CD8-positive, alpha-beta memory T cell (primary cell): ENCODE results near the gene TTLL1. TPM values are rescaled to one million over a fixed set of nuclear protein-coding genes. Genes with fewer than 3 reads are reported as not detected.

Experiments used
- CTCF ChIA-PET: fragments of 350-600 bp; sonication (Branson Sonifier 250); formaldehyde crosslinking; loops from one replicate; lab custom pipeline; 2021; ENCODE audit warnings: antibody characterized with exemption; lab: Charles Lee
- POLR2A ChIA-PET: fragments of 350-600 bp; sonication (Branson Sonifier 250); formaldehyde crosslinking; loops from one replicate; lab custom pipeline; 2021; ENCODE audit warnings: antibody characterized with exemption; lab: Charles Lee
- DNase-seq, 5 donors: peaks; one replicate each; pipeline versions ENCODE4 v3.0.0 to v3.0.0-alpha.2; 2020 to 2022; ENCODE audit warnings: mixed read lengths in 1 of 5
- H3K27ac ChIP-seq: one replicate; pipeline ENCODE4 v1.7.0; 2013; ENCODE audit warnings: low read depth, mild to moderate bottlenecking, low read length, moderate library complexity
- H3K27me3 ChIP-seq: 2 replicates; pipeline ENCODE4 v1.7.0; 2013; ENCODE audit warnings: low read length, mild to moderate bottlenecking; ENCODE audit not compliant: insufficient read depth, poor library complexity, severe bottlenecking
- H3K36me3 ChIP-seq: 2 replicates; pipeline ENCODE4 v1.7.0; 2013; ENCODE audit warnings: mild to moderate bottlenecking, low read length, moderate library complexity; ENCODE audit not compliant: insufficient read depth
- H3K4me1 ChIP-seq: 2 replicates; pipeline ENCODE4 v1.7.0; 2013; ENCODE audit warnings: mild to moderate bottlenecking, low read length, moderate library complexity; ENCODE audit not compliant: insufficient read depth
- H3K4me3 ChIP-seq: 2 replicates; pipeline ENCODE4 v1.7.0; 2013; ENCODE audit warnings: mild to moderate bottlenecking, low read length
- H3K9me3 ChIP-seq: 2 replicates; pipeline ENCODE4 v1.7.0; 2013; ENCODE audit warnings: mild to moderate bottlenecking, low read length
- H3K27ac Mint-ChIP-seq, 8 donors: one replicate each; pipeline ENCODE4 v1.8.0; 2020 to 2021; ENCODE audit warnings: mixed read lengths in 8 of 8, mild to moderate bottlenecking in 6 of 8, inconsistent platforms in 3 of 8, moderate library complexity in 3 of 8
- H3K27me3 Mint-ChIP-seq, 2 donors: one replicate each; pipeline ENCODE4 v1.8.0; 2020 to 2021; ENCODE audit warnings: mixed read lengths in 2 of 2, mild to moderate bottlenecking in 1 of 2, moderate library complexity in 1 of 2
- H3K36me3 Mint-ChIP-seq, 3 donors: one replicate each; pipeline ENCODE4 v1.8.0; 2020 to 2021; ENCODE audit warnings: mixed read lengths in 3 of 3, inconsistent platforms in 1 of 3, mild to moderate bottlenecking in 1 of 3
- H3K4me1 Mint-ChIP-seq, 3 donors: one replicate each; pipeline ENCODE4 v1.8.0; 2020 to 2021; ENCODE audit warnings: mixed read lengths in 3 of 3, inconsistent platforms in 1 of 3, mild to moderate bottlenecking in 1 of 3
- H3K4me3 Mint-ChIP-seq, 7 donors: one replicate each; pipeline ENCODE4 v1.8.0; 2020 to 2021; ENCODE audit warnings: mixed read lengths in 7 of 7, mild to moderate bottlenecking in 6 of 7, moderate library complexity in 4 of 7, inconsistent platforms in 2 of 7
- H3K9me3 Mint-ChIP-seq, 5 donors: one replicate each; pipeline ENCODE4 v1.8.0; 2020 to 2022; ENCODE audit warnings: mixed read lengths in 5 of 5, mild to moderate bottlenecking in 3 of 5, moderate library complexity in 2 of 5, inconsistent platforms in 1 of 5
- polyA plus RNA-seq: library from polyadenylated mRNA; unstranded; fragments of 300-500 nt; fragmentation: Illumina TruSeq; gene quantifications from one replicate; pipeline ENCODE4 v1.2.3, GENCODE V29; 2021
- total RNA-seq, 2 experiments: library from RNA; stranded (reverse); gene quantifications; one replicate each; pipeline ENCODE4 v1.2.3, GENCODE V29; 2021

The TTLL1 gene
- total and polyA plus RNA-seq, 3 experiments from 2014 or later, result 4.3 to 15.8 (median 5.0) TPM

- Mint-ChIP-seq H3K36me3 (peaks cover 0 to 3% (median 2%) of the 10 kb centered on the region in 3 donors), H3K27me3 (no peaks in the 10 kb centered on the region), H3K4me3 (no peak overlapping the region), H3K4me1 (peaks cover 7 to 10% (median 9%) of the 10 kb centered on the region in 3 donors), H3K27ac (peak overlapping the region in 2 of 8 donors; percentile 70 to 77), H3K9me3 (peaks cover 0 to 2% (median 0%) of the 10 kb centered on the region in 5 donors)
- no peaks in the 10 kb centered on the region for H3K36me3 ChIP-seq
- H3K4me1 ChIP-seq, result no peaks in the 10 kb centered on the region
- no peaks in the 10 kb centered on the region for H3K9me3 ChIP-seq
- no peak for DNase-seq
- ChIA-PET CTCF (no interaction called here), POLR2A (no interaction called here)
- no peak overlapping the region for H3K4me3 ChIP-seq
- no peaks in the 10 kb centered on the region for H3K27me3 ChIP-seq
- no peak overlapping the region for H3K27ac ChIP-seq
Observed at GRCh38 chr22:43080616-43081015, 8.6 kb downstream of the TTLL1 start.

GRCh38 chr22:43079742-43080141, 9.4 kb downstream of the TTLL1 start:
- Histone ChIP-seq H3K36me3 (no peaks in the 10 kb centered on the region), H3K27ac (no peak overlapping the region), H3K27me3 (no peaks in the 10 kb centered on the region), H3K9me3 (no peaks in the 10 kb centered on the region), H3K4me3 (no peak overlapping the region), H3K4me1 (no peaks in the 10 kb centered on the region)
- peaks cover 3 to 5% (median 4%) of the 10 kb centered on the region in 3 donors for H3K4me1 Mint-ChIP-seq
- no peak overlapping the region for H3K4me3 Mint-ChIP-seq
- H3K9me3 Mint-ChIP-seq, result peaks cover 0 to 2% (median 0%) of the 10 kb centered on the region in 5 donors
- ChIA-PET POLR2A (no interaction called here), CTCF (interaction anchor here (0.6 to 1.1 kb wide), 2 partner anchors 415 to 461 kb away, joined by 3 read pairs; no protein-coding TSS in a partner anchor)
- no peaks in the 10 kb centered on the region for H3K27me3 Mint-ChIP-seq
- no peak for DNase-seq
- peaks cover 0 to 7% (median 6%) of the 10 kb centered on the region in 3 donors for H3K36me3 Mint-ChIP-seq
- peak overlapping the region in 3 of 8 donors; percentile 29 to 60 (median 55) for H3K27ac Mint-ChIP-seq

GRCh38 chr22:43078522-43078921, 10.7 kb downstream of the TTLL1 start:
- Mint-ChIP-seq H3K9me3 (peaks cover 0 to 2% (median 0%) of the 10 kb centered on the region in 5 donors), H3K27ac (peak overlapping the region in 5 of 8 donors; percentile 23 to 73 (median 41)), H3K27me3 (no peaks in the 10 kb centered on the region), H3K36me3 (peaks cover 0 to 7% (median 6%) of the 10 kb centered on the region in 3 donors), H3K4me3 (no peak overlapping the region), H3K4me1 (peaks cover 3 to 5% (median 4%) of the 10 kb centered on the region in 3 donors)
- CTCF ChIA-PET, result interaction anchor here (1.1 kb wide), 1 partner anchor 460 kb away, joined by 3 read pairs; no protein-coding TSS in a partner anchor
- Histone ChIP-seq H3K36me3 (no peaks in the 10 kb centered on the region), H3K9me3 (no peaks in the 10 kb centered on the region), H3K4me1 (no peaks in the 10 kb centered on the region), H3K4me3 (no peak overlapping the region), H3K27ac (no peak overlapping the region), H3K27me3 (no peaks in the 10 kb centered on the region)
- DNase-seq, result no peak
- POLR2A ChIA-PET, result no interaction called here

GRCh38 chr22:43077121-43077877, 11.9 kb downstream of the TTLL1 start:
- ChIA-PET CTCF (no interaction called here), POLR2A (interaction anchor here (0.6 kb wide), 1 partner anchor 19 kb away, joined by 3 read pairs; no protein-coding TSS in a partner anchor)
- Histone ChIP-seq H3K27ac (no peak overlapping the region), H3K4me3 (no peak overlapping the region), H3K4me1 (no peaks in the 10 kb centered on the region), H3K27me3 (no peaks in the 10 kb centered on the region), H3K9me3 (no peaks in the 10 kb centered on the region), H3K36me3 (no peaks in the 10 kb centered on the region)
- H3K9me3 Mint-ChIP-seq, result peaks cover 0 to 2% (median 0%) of the 10 kb centered on the region in 5 donors
- H3K27me3 Mint-ChIP-seq, result no peaks in the 10 kb centered on the region
- H3K4me1 Mint-ChIP-seq, result peaks cover 3 to 5% (median 4%) of the 10 kb centered on the region in 3 donors
- H3K36me3 Mint-ChIP-seq, result peaks cover 0 to 9% (median 6%) of the 10 kb centered on the region in 3 donors
- no peak overlapping the region for H3K27ac Mint-ChIP-seq
- DNase-seq, result no peak
- H3K4me3 Mint-ChIP-seq, result no peak overlapping the region

- Mint-ChIP-seq H3K36me3 (peaks cover 6 to 53% (median 19%) of the 10 kb centered on the region in 3 donors), H3K4me1 (no peaks in the 10 kb centered on the region), H3K27ac (peak overlapping the region in 1 of 8 donors; percentile 57), H3K9me3 (no peaks in the 10 kb centered on the region), H3K4me3 (no peak overlapping the region), H3K27me3 (peaks cover 0 to 2% of the 10 kb centered on the region in 2 donors)
- H3K4me3 ChIP-seq, result no peak overlapping the region
- CTCF ChIA-PET, result no interaction called here
- H3K9me3 ChIP-seq, result no peaks in the 10 kb centered on the region
- H3K36me3 ChIP-seq, result no peaks in the 10 kb centered on the region
- POLR2A ChIA-PET, result no interaction called here
- H3K27me3 ChIP-seq, result no peaks in the 10 kb centered on the region
- no peaks in the 10 kb centered on the region for H3K4me1 ChIP-seq
- no peak overlapping the region for H3K27ac ChIP-seq
- DNase-seq, result no peak
Observed at GRCh38 chr22:43066844-43067385, 22.3 kb downstream of the TTLL1 start.

GRCh38 chr22:43066134-43066533, 23.1 kb downstream of the TTLL1 start:
- no peaks in the 10 kb centered on the region for H3K9me3 ChIP-seq
- no peak overlapping the region for H3K27ac ChIP-seq
- no peak overlapping the region for H3K27ac Mint-ChIP-seq
- H3K9me3 Mint-ChIP-seq, result no peaks in the 10 kb centered on the region
- POLR2A ChIA-PET, result no interaction called here
- no peaks in the 10 kb centered on the region for H3K4me1 Mint-ChIP-seq
- H3K4me3 ChIP-seq, result no peak overlapping the region
- H3K36me3 ChIP-seq, result no peaks in the 10 kb centered on the region
- H3K36me3 Mint-ChIP-seq, result peaks cover 10 to 56% (median 26%) of the 10 kb centered on the region in 3 donors
- no peak overlapping the region for H3K4me3 Mint-ChIP-seq
- CTCF ChIA-PET, result no interaction called here
- H3K27me3 ChIP-seq, result no peaks in the 10 kb centered on the region
- DNase-seq, result no peak
- H3K4me1 ChIP-seq, result no peaks in the 10 kb centered on the region
- peaks cover 0 to 2% of the 10 kb centered on the region in 2 donors for H3K27me3 Mint-ChIP-seq

- Mint-ChIP-seq H3K27ac (no peak overlapping the region), H3K36me3 (peaks cover 10 to 47% (median 23%) of the 10 kb centered on the region in 3 donors), H3K4me1 (no peaks in the 10 kb centered on the region), H3K4me3 (no peak overlapping the region), H3K9me3 (no peaks in the 10 kb centered on the region), H3K27me3 (no peaks in the 10 kb centered on the region)
- Histone ChIP-seq H3K9me3 (no peaks in the 10 kb centered on the region), H3K4me1 (no peaks in the 10 kb centered on the region), H3K4me3 (no peak overlapping the region), H3K36me3 (no peaks in the 10 kb centered on the region), H3K27me3 (no peaks in the 10 kb centered on the region), H3K27ac (no peak overlapping the region)
- POLR2A ChIA-PET, result no interaction called here
- peak in 2 of 5 donors; percentile 6 to 14 for DNase-seq
- CTCF ChIA-PET, result interaction anchor here (1.1 kb wide), 1 partner anchor 279 kb away, joined by 4 read pairs; no protein-coding TSS in a partner anchor
Observed at GRCh38 chr22:43060183-43060582, 29.0 kb downstream of the TTLL1 start.

GRCh38 chr22:43057641-43058040, 31.6 kb downstream of the TTLL1 start:
- no peak overlapping the region for H3K4me3 Mint-ChIP-seq

More at GRCh38 chr22:43057641-43058040, 31.6 kb downstream of the TTLL1 start:
- no peaks in the 10 kb centered on the region for H3K4me1 Mint-ChIP-seq
- H3K27ac ChIP-seq, result no peak overlapping the region
- H3K4me1 ChIP-seq, result no peaks in the 10 kb centered on the region
- H3K27me3 ChIP-seq, result no peaks in the 10 kb centered on the region
- peaks cover 3 to 40% (median 14%) of the 10 kb centered on the region in 3 donors for H3K36me3 Mint-ChIP-seq
- H3K9me3 ChIP-seq, result no peaks in the 10 kb centered on the region
- DNase-seq, result no peak
- no peaks in the 10 kb centered on the region for H3K36me3 ChIP-seq
- ChIA-PET POLR2A (interaction anchor here (0.7 kb wide), 1 partner anchor 20 kb away, joined by 3 read pairs; no protein-coding TSS in a partner anchor), CTCF (no interaction called here)
- H3K4me3 ChIP-seq, result no peak overlapping the region
- no peaks in the 10 kb centered on the region for H3K27me3 Mint-ChIP-seq
- H3K9me3 Mint-ChIP-seq, result no peaks in the 10 kb centered on the region
- no peak overlapping the region for H3K27ac Mint-ChIP-seq
